Immature natural killer cell (primary cell): Measurements from ENCODE around the gene CXCL12. TPM values are rescaled to one million over a fixed set of nuclear protein-coding genes. Genes with fewer than 3 reads are reported as not detected.

Experiments
- DNase-seq, 3 donors: peaks; one replicate each; pipeline ENCODE4 v3.0.0; 2022; ENCODE audit warnings: mixed read lengths in 1 of 3
- H3K27ac Mint-ChIP-seq, 6 donors: one replicate each; pipeline ENCODE4 v1.8.0; 2020; ENCODE audit warnings: mixed read lengths in 6 of 6, mild to moderate bottlenecking in 5 of 6, inconsistent platforms in 4 of 6, moderate library complexity in 3 of 6
- H3K27me3 Mint-ChIP-seq, 3 donors: one replicate each; pipeline ENCODE4 v1.8.0; 2020 to 2021; ENCODE audit warnings: low read depth in 3 of 3, mild to moderate bottlenecking in 3 of 3, mixed read lengths in 3 of 3, moderate library complexity in 3 of 3, inconsistent platforms in 1 of 3
- H3K36me3 Mint-ChIP-seq, 3 donors: one replicate each; pipeline ENCODE4 v1.8.0; 2020; ENCODE audit warnings: mixed read lengths in 3 of 3, inconsistent platforms in 2 of 3, mild to moderate bottlenecking in 2 of 3
- H3K4me1 Mint-ChIP-seq, 2 donors: one replicate each; pipeline ENCODE4 v1.8.0; 2020; ENCODE audit warnings: inconsistent platforms in 2 of 2, mild to moderate bottlenecking in 2 of 2, mixed read lengths in 2 of 2, moderate library complexity in 1 of 2
- H3K4me3 Mint-ChIP-seq, 5 donors: one replicate each; pipeline ENCODE4 v1.8.0; 2020; ENCODE audit warnings: mild to moderate bottlenecking in 5 of 5, mixed read lengths in 5 of 5, inconsistent platforms in 3 of 5, moderate library complexity in 3 of 5
- H3K9me3 Mint-ChIP-seq, 6 donors: one replicate each; pipeline ENCODE4 v1.8.0; 2020; ENCODE audit warnings: mild to moderate bottlenecking in 6 of 6, mixed read lengths in 6 of 6, inconsistent platforms in 4 of 6, moderate library complexity in 3 of 6
- polyA plus RNA-seq, 3 donors: library from polyadenylated mRNA; unstranded; fragments of 300-500 nt; fragmentation: Illumina TruSeq; gene quantifications; one replicate each; pipeline ENCODE4 v1.2.3, GENCODE V29; 2021

CXCL12 gene
- polyA plus RNA-seq = not detected

DNA sequence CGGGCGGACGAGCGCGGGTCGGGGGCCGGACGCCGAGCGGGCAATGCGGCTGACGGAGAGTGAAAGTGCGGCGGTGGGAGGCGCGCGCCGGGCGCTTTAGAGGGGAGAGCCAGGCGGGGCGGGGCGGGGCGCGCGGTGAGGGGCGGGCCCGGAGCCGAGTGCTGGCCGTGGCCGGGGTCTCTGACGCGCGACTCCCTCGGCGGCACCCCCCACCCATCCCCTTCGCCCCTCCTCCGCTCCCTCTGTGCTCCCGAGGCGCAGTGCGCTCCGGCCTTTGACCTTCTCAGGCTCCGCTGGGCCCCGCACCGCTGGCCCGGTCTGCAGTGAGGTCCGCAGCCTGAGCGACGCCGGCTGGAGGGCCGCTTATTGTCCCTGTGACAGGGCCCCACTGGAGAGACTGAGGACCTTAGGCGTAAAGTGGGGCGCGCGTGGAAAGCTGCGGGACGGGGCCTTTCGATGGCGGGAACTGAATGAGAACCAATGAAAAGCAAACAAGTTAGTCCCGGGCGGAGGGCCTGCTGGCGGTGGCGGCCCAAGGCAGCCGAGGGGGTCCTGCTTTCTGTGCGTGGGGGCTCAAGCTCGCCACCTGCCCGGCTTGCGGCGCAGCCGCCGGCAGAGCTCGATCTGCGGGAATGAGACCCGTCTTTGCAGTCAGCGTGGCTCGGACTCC, at the start of gene CXCL12:
CXCL12 (minus strand) TSS at position 72 of the 670 bp plus-strand sequence. CDS start 92 bp downstream, outside the sequence.
- Mint-ChIP-seq H3K4me1 (peaks cover 0 to 2% of the 10 kb centered on the region in 2 donors), H3K36me3 (no peaks in the 10 kb centered on the region), H3K4me3 (peak within 1 kb of the TSS in 4 of 5 donors; percentile 10 to 71 (median 21)), H3K9me3 (no peaks in the 10 kb centered on the region), H3K27me3 (peaks cover 5 to 29% (median 11%) of the 10 kb centered on the region in 3 donors), H3K27ac (no peak within 1 kb of the TSS)
- DNase-seq = no peak

DNA sequence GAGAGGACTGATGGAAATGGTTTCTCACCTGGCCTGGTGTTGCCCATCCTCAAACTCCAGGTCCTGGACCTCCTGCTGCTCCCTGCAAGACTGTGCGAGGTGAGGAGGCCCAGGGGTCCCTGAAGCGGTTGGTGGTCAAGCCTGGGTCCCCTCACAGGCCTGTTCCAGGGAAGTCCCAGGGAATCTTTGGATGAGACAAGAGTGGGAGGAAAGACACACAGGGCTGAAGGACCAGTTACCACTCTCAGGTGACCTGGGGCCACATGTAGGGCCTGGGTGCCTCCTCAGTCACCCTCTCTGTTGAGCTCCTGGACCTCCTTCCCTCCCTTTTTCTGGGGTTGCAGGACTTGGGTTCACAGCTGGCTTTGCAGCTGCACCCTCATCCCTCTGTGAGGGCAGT, 42.6 kb upstream of the CXCL12 start:
- no peak overlapping the region for H3K27ac Mint-ChIP-seq
- peaks cover 0 to 2% (median under 1%) of the 10 kb centered on the region in 3 donors for H3K27me3 Mint-ChIP-seq
- H3K36me3 Mint-ChIP-seq = no peaks in the 10 kb centered on the region
- H3K9me3 Mint-ChIP-seq = peaks cover 0 to 6% (median 0%) of the 10 kb centered on the region in 6 donors
- no peak for DNase-seq
- H3K4me3 Mint-ChIP-seq = no peak overlapping the region
- H3K4me1 Mint-ChIP-seq = no peaks in the 10 kb centered on the region

DNA sequence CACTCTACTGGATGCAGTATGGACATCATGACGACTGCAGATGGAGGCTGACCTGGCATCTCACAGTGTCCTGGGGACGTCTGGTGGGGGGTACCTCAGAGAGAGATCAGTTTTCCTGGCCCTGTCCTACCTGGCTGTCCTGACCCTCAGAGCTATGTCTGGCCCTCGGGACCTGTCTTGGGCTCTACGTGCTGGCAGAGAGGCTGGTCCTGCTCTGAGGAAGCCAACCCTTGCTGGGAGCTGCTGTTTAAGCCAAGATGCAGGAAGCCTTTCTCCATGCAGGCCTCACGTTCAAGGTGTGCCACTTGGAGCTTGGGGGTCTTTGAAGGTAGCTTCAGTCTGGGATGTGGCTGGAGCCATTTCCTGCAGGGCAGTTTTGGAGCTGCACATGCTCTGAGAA, 42.1 kb upstream of the CXCL12 start:
- no peak overlapping the region for H3K27ac Mint-ChIP-seq
- no peak for DNase-seq
- peaks cover 0 to 2% (median 0%) of the 10 kb centered on the region in 3 donors for H3K27me3 Mint-ChIP-seq
- no peak overlapping the region for H3K4me3 Mint-ChIP-seq
- no peaks in the 10 kb centered on the region for H3K36me3 Mint-ChIP-seq
- H3K9me3 Mint-ChIP-seq = peaks cover 0 to 6% (median 0%) of the 10 kb centered on the region in 6 donors
- no peaks in the 10 kb centered on the region for H3K4me1 Mint-ChIP-seq

DNA sequence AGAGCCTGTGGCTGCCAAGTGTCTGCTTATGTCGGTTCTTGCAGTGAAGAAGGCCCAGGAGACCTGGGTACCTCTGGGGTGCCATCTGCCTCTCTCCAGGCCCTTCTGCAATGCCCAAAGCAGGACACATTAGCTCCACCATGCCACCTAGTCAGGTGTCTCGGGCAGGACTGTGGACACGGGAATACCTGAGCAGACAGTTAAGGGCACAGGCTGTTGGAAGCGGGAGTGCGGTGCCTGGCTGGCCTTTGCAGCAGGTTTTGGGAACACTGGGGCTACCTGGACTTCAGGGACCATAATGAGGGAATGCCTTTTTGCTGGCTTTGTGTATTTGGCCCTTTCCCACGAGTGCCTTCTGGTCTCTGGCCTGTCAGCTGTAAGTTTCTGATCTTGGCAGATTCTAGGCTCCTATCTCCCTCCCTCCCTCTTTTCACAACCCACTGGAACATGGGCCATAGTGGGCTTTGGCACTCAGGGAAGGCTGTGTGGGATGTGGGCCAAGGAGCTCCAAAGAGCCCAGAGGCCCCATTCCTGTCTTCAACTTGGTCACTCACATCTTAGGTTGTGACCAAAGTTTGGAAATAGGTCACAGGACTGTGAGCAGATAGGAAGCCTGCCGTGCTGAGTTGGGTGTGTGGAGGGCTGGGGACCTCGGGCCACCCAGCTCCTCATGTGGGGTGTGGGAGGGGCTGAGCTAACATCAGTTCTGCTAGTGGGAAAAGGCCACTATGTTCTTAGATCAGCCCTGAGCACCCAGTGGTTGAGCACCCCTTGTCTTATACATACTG, 41.5 kb upstream of the CXCL12 start:
- Mint-ChIP-seq H3K36me3 (no peaks in the 10 kb centered on the region), H3K9me3 (peaks cover 0 to 5% (median 0%) of the 10 kb centered on the region in 6 donors), H3K4me1 (no peaks in the 10 kb centered on the region), H3K27me3 (peaks cover 0 to 2% (median 0%) of the 10 kb centered on the region in 3 donors), H3K27ac (no peak overlapping the region), H3K4me3 (no peak overlapping the region)
- no peak for DNase-seq

DNA sequence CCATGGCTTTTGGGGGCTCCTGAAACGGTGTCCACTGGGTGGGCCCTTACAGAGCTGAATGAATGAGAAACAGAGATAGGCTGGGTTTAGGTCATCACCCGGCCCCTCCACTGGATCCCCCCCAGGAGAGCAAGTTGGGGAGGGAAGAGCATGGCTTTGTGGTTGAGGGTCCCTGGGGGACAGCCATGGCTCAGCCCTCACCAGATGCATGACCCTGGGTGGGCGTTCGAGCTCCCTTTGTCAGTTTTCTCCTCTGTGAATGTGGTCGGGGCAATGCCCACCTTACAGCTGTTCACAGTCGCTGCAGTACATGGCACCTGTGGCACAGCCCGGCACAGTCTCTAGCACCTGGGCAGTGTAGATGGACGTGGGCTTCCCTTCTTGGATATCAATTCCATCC, 40.6 kb upstream of the CXCL12 start:
- H3K27ac Mint-ChIP-seq = no peak overlapping the region
- no peaks in the 10 kb centered on the region for H3K4me1 Mint-ChIP-seq
- H3K9me3 Mint-ChIP-seq = no peaks in the 10 kb centered on the region
- no peaks in the 10 kb centered on the region for H3K36me3 Mint-ChIP-seq
- H3K4me3 Mint-ChIP-seq = no peak overlapping the region
- DNase-seq = no peak
- peaks cover 0 to 2% (median 0%) of the 10 kb centered on the region in 3 donors for H3K27me3 Mint-ChIP-seq

DNA sequence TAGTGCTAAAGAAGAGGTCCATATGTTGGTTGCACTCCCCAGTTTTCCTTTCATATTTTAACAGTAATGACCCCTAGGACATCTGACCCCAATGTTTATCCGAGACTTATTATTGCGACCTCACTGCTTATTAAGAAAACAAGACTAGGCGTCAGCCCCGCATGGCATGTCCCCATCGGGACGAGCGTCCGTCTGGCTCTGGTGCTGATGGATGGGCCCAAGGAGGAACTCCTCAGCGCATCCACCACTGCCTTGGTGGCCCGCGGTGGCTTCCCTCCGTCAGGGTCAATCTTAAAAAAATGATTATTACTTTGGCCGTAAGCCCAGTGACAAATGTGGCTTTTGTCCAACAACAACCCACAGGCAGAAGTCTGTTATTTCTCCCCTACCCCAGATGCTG, 40.1 kb upstream of the CXCL12 start:
- no peak for DNase-seq
- Mint-ChIP-seq H3K27me3 (peaks cover 0 to 2% (median 0%) of the 10 kb centered on the region in 3 donors), H3K4me1 (peaks cover 0 to 3% of the 10 kb centered on the region in 2 donors), H3K9me3 (no peaks in the 10 kb centered on the region), H3K27ac (no peak overlapping the region), H3K36me3 (no peaks in the 10 kb centered on the region), H3K4me3 (no peak overlapping the region)

DNA sequence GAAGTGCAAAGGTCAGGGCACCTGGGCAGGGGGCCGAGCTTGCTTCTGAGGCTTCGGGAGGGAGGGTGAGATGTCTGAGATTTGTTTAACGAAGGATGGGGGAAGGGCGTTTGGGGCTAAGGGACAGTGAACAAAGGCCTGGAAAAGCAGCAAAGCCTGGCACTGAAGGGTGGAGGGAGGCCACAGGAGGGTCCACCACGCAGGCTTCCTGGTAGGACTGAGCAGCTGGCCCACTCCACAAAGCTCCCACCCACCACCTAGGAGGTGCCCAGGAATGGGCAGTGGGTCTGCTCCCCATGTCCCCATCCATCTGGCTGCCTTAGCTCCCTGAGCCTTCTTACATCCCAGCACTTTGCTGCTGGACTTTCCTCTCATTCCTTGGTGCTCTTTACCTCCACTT, 39.4 kb upstream of the CXCL12 start:
- no peak overlapping the region for H3K27ac Mint-ChIP-seq
- DNase-seq = no peak
- no peaks in the 10 kb centered on the region for H3K9me3 Mint-ChIP-seq
- no peak overlapping the region for H3K4me3 Mint-ChIP-seq
- H3K36me3 Mint-ChIP-seq = no peaks in the 10 kb centered on the region
- peaks cover 0 to 6% of the 10 kb centered on the region in 2 donors for H3K4me1 Mint-ChIP-seq
- peaks cover 0 to 2% (median 0%) of the 10 kb centered on the region in 3 donors for H3K27me3 Mint-ChIP-seq

DNA sequence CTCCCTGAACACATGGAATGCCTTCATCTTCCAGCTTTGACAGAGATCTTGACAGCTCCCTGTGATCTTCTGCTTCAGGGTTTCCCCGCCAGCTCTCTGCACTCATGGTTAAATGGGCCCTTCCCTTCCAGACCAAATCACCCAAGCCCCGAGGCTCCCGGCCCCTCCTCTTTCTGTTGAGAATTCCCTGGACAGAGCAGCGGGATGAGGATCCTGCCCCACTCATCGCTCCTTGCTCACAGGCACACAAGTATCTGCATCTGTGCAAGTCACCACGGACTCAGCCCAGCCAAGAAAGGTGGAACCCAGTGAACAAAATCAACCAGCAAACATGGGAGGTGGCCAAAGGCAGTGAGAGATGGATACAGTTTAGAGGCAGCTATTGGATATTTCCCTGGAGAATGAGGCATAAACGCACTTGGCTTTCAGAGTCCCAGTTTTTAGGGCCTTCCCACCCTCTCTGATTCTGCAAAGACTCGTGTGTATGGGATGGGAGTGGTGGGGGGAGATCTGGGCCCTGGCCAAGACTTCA, 37.7 kb upstream of the CXCL12 start:
- no peak for DNase-seq
- Mint-ChIP-seq H3K9me3 (peaks cover 0 to 2% (median 0%) of the 10 kb centered on the region in 6 donors), H3K4me3 (no peak overlapping the region), H3K27me3 (peaks cover 0 to 7% (median 2%) of the 10 kb centered on the region in 3 donors), H3K36me3 (no peaks in the 10 kb centered on the region), H3K4me1 (peaks cover 0 to 6% of the 10 kb centered on the region in 2 donors), H3K27ac (no peak overlapping the region)

DNA sequence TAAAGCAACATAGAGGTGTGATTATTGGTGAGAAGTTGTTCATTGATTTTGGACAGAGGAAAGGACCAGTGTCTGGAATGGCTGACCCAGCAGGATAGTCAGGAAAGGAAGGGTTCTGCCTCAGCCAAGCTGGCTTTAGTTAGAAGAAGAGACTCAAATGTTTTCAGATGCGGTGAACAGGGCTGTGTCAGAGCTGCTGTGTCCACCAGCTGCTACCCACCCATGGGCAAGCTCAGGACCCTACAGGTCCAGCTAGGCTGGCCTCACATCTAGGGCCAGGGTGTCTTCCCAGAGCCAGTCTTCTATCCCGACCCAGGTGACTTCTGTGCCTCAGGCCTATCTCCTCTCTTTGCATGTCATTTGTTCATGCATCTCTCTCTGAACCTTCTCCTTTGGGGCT, 37.3 kb upstream of the CXCL12 start:
- Mint-ChIP-seq H3K27ac (no peak overlapping the region), H3K9me3 (peaks cover 0 to 5% (median 0%) of the 10 kb centered on the region in 6 donors), H3K4me1 (peaks cover 0 to 6% of the 10 kb centered on the region in 2 donors), H3K4me3 (no peak overlapping the region), H3K27me3 (peaks cover 0 to 9% (median 2%) of the 10 kb centered on the region in 3 donors), H3K36me3 (no peaks in the 10 kb centered on the region)
- no peak for DNase-seq

DNA sequence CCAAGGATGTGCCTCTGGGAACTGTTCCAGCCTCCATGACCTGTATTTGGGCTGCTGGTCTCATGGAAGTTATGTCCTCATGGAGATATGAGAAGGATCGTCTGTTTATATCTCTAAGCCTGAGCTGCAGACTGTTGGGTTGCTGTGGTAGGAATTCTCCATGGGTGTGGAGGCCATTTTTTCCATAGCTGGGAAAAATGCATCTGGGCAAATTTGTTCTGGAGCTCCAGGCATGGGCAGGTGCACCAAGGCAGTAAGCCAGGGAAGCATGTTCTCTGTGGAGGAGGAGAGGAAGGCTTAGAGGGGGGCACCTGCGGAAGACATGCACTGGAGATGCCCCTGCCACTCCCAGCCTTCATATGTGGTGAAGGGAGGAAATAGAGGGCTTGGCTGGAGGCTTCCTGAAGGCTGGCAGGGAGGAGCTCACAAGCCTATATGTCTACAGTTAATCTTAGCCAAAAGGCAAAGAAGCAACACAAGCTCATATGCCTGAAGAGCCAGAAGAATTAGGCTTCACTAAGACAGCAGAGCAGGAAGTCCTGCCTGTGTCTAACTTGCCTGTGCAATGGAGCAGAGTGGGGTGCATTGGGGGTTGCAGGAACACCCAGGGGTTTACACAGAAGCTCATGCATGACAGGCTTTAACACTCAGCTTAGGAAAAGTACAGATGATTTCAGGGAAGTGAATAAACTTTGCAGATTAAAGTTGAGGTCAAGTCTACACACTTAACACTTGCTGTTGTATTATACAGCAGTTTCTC, 35.1 kb upstream of the CXCL12 start:
- Mint-ChIP-seq H3K4me3 (no peak overlapping the region), H3K4me1 (peaks cover 0 to 6% of the 10 kb centered on the region in 2 donors), H3K27ac (no peak overlapping the region), H3K9me3 (peaks cover 0 to 5% (median 0%) of the 10 kb centered on the region in 6 donors), H3K27me3 (peaks cover 4 to 9% (median 4%) of the 10 kb centered on the region in 3 donors), H3K36me3 (peaks cover 0 to 3% (median 0%) of the 10 kb centered on the region in 3 donors)
- no peak for DNase-seq

DNA sequence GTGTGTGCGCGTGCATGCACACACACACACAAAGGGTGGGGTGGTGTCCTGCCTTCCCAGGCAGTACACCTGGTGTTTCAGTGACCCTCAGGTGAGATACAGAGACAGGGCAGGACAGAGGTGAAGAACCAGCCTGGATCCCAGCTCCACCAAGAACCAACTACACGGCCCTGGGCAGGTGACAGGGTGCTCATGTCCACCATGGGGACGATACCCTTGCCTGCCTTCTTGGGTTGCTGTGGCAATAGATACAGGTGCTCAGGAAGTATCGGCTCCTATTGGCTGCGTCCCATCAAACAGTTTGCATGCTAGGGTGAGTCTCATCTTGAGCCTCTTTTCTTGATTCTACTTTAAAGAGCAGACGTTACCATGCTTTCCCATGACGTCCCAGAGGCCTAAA, 33.7 kb upstream of the CXCL12 start:
- Mint-ChIP-seq H3K36me3 (peaks cover 0 to 3% (median 0%) of the 10 kb centered on the region in 3 donors), H3K4me1 (peaks cover 0 to 6% of the 10 kb centered on the region in 2 donors), H3K9me3 (peaks cover 0 to 5% (median 0%) of the 10 kb centered on the region in 6 donors), H3K27ac (no peak overlapping the region), H3K4me3 (no peak overlapping the region), H3K27me3 (peaks cover 4 to 10% (median 4%) of the 10 kb centered on the region in 3 donors)
- DNase-seq = no peak

DNA sequence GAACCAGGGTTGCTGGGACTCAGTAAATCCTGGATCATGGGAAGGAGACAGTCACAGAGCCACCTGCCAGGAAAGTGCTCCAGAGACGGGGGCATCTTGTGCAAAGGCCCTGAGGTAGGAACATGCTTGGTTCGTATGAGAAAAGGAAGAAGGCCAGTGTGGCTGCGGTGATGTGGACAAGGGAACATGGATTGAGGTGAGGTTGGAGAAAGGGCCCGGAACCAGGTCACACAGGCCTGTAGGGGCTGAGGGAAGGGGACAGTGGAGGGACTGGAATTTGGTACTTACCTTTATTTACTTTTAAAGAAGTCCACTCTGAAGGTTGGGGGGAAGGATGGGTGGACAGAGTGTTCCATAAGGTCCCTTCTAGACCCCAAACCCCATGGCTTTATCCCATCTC, 32.9 kb upstream of the CXCL12 start:
- Mint-ChIP-seq H3K27ac (no peak overlapping the region), H3K4me3 (no peak overlapping the region), H3K36me3 (peaks cover 0 to 3% (median 0%) of the 10 kb centered on the region in 3 donors)

DNA sequence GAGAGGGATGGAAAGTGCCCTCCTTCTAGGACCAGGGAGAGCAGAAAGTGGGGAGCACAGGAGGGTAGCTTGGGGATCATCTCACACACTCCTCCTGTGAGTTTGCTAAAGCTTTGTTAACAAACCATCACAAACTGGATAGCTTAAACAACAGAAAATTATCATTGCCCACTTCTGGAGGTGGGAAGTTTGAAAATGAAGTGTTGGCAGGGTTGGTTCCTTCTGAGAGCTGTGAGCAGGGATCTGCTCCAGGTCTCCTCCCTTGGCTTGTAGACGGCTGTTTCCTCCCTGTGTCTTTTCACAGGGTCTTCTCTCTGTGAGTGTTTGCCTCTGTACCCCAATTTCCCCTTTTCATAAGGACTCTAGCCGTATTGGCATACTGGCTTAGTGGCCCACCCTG, 32.0 kb upstream of the CXCL12 start:
- Mint-ChIP-seq H3K4me1 (peaks cover 0 to 6% of the 10 kb centered on the region in 2 donors), H3K36me3 (peaks cover 0 to 3% (median 0%) of the 10 kb centered on the region in 3 donors), H3K27me3 (peaks cover 3 to 12% (median 7%) of the 10 kb centered on the region in 3 donors), H3K4me3 (no peak overlapping the region), H3K27ac (no peak overlapping the region), H3K9me3 (peaks cover 0 to 11% (median 0%) of the 10 kb centered on the region in 6 donors)
- no peak for DNase-seq

More for the DNA sequence above, 32.9 kb upstream of the CXCL12 start:
- Mint-ChIP-seq H3K4me1 (peaks cover 0 to 6% of the 10 kb centered on the region in 2 donors), H3K27me3 (peaks cover 4 to 12% (median 4%) of the 10 kb centered on the region in 3 donors), H3K9me3 (peaks cover 0 to 7% (median 0%) of the 10 kb centered on the region in 6 donors)
- DNase-seq = no peak
